Urinary bladder (tissue), 4 donors: ENCODE results near the gene MYOC. TPM values are rescaled to one million over a fixed set of nuclear protein-coding genes. Genes with fewer than 3 reads are reported as not detected.
"Not testable (repeated sequence)": the region's sequence is repeated elsewhere in the genome, so short reads cannot be mapped to it uniquely, and the experiment has no call there.

Source experiments
- DNase-seq: peaks from one replicate; pipeline ENCODE4 v3.0.0-alpha.2; 2015; ENCODE audit errors: extremely low spot score
- H3K27ac ChIP-seq: one replicate; pipeline ENCODE4 v1.5.1; 2013; ENCODE audit warnings: low read depth, mild to moderate bottlenecking, moderate library complexity
- H3K36me3 ChIP-seq: one replicate; pipeline ENCODE4 v1.6.1; 2013; ENCODE audit warnings: mild to moderate bottlenecking, moderate library complexity; ENCODE audit not compliant: insufficient read depth
- H3K4me1 ChIP-seq: one replicate; pipeline ENCODE4 v1.6.1; 2013; ENCODE audit warnings: mild to moderate bottlenecking, moderate library complexity; ENCODE audit not compliant: insufficient read depth
- H3K4me3 ChIP-seq: one replicate; pipeline ENCODE4 v1.5.1; 2013; ENCODE audit warnings: low read depth, low read length
- WGBS: extraction: QIAGEN DNeasy Blood & Tissue Kit; methylation state at CpG from one replicate; pipeline ENCODE4 v1.1.7; 2013; 5-methylcytosine and 5-hydroxymethylcytosine counted together
- polyA plus RNA-seq: library from polyadenylated mRNA; stranded (reverse); fragments of 200-250 nt; gene quantifications from one replicate; pipeline ENCODE4 v1.2.3, GENCODE V29; 2013
- total RNA-seq: library from RNA; depleted of rRNA; stranded (reverse); fragments of >200 nt; gene quantifications from one replicate; pipeline ENCODE4 v1.2.3, GENCODE V29; 2014
- donor health status: healthy with polysubstance abuse.
- donor health status: healthy.

MYOC gene
- total and polyA plus RNA-seq, 2 donors = 1.4 to 32.2 TPM

GRCh38 chr1:171611306-171611705 is 41.2 kb downstream of the MYOC start:
- no peak for DNase-seq
- Histone ChIP-seq H3K36me3 (no peaks in the 10 kb centered on the region), H3K27ac (no peak overlapping the region), H3K4me3 (no peak overlapping the region), H3K4me1 (no peaks in the 10 kb centered on the region)
- WGBS = 92% methylated on average over 2 of the region's 2 CpGs

GRCh38 chr1:171610385-171610784 is 42.1 kb downstream of the MYOC start:
- no peaks in the 10 kb centered on the region for H3K36me3 ChIP-seq
- no peak for DNase-seq
- no peak overlapping the region for H3K4me3 ChIP-seq
- no peak overlapping the region for H3K27ac ChIP-seq
- 80% methylated on average over 2 of the region's 2 CpGs for WGBS
- no peaks in the 10 kb centered on the region for H3K4me1 ChIP-seq

DNA sequence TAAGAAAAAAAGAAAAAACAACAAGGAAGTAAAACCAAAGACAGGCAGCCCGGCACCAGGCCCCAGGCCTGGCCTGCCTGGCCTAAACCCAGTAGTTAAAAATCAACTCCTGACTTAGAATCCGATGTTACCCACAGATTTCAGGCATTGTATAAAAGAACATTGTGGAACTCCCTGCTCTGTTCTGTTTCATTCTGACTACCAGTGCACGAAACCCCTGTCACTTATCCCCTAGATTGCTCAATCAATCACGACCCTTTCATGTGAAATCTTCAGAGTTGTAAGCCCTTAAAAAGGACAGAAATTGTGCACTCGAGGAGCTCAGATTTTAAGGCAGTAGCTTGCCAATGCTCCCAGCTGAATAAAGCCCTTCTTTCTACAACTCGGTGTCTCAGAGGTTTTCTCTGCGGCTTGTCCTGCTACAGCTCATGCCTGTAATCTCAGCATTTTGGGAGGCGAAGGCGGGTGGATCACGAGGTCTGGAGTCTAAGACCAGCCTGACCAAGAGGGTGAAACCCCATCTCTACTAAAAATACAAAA is 46.0 kb downstream of the MYOC start:
- no peaks in the 10 kb centered on the region for H3K4me1 ChIP-seq
- WGBS = 77% methylated on average over 10 of the region's 10 CpGs
- no peak overlapping the region for H3K27ac ChIP-seq
- no peak overlapping the region for H3K4me3 ChIP-seq
- no peaks in the 10 kb centered on the region for H3K36me3 ChIP-seq
- no peak for DNase-seq

- not testable (repeated sequence) for DNase-seq
- 73% methylated on average over 6 of the region's 6 CpGs for WGBS
Measured at GRCh38 chr1:171603042-171603441, 49.4 kb downstream of the MYOC start.

GRCh38 chr1:171600862-171601261 is 51.6 kb downstream of the MYOC start:
- Histone ChIP-seq H3K4me1 (no peaks in the 10 kb centered on the region), H3K36me3 (no peaks in the 10 kb centered on the region), H3K27ac (no peak overlapping the region), H3K4me3 (no peak overlapping the region)
- 91% methylated on average over 13 of the region's 13 CpGs for WGBS
- DNase-seq = no peak

More at GRCh38 chr1:171603042-171603441, 49.4 kb downstream of the MYOC start:
- H3K36me3 ChIP-seq, H3K27ac ChIP-seq, H3K4me1 ChIP-seq, H3K4me3 ChIP-seq: not testable (repeated sequence)

GRCh38 chr1:171600310-171600709 is 52.2 kb downstream of the MYOC start:
- DNase-seq, H3K4me3 ChIP-seq, H3K27ac ChIP-seq, H3K4me1 ChIP-seq, H3K36me3 ChIP-seq: not testable (repeated sequence)
- 91% methylated on average over 2 of the region's 2 CpGs for WGBS

GRCh38 chr1:171597203-171597602 is 55.3 kb downstream of the MYOC start:
- H3K27ac ChIP-seq = no peak overlapping the region

DNA sequence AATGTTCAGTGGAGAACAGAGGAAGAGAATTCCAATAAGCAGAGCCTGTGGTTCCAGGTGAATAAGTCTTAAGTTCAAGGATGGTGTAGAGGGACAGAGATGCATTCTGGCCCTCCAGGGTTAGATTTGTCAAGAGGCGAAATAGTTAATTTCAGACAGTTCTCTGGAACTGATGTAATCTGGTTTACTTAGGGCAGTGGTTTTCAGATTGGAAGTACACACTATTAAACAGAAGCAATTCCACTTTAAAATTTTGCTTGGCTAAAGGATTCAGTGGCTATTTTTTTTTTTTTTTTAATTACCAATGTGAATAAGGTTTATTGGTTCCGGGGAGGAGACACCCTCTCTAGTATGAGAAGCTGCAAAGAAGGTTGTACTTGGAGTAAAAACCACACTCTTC is 55.8 kb downstream of the MYOC start:
- Histone ChIP-seq H3K36me3 (peaks cover 9% of the 10 kb centered on the region), H3K4me1 (no peaks in the 10 kb centered on the region), H3K27ac (no peak overlapping the region), H3K4me3 (no peak overlapping the region)
- WGBS = 91% methylated on average over 2 of the region's 2 CpGs
- no peak for DNase-seq

More at GRCh38 chr1:171597203-171597602, 55.3 kb downstream of the MYOC start:
- no peak for DNase-seq
- no peak overlapping the region for H3K4me3 ChIP-seq
- no peaks in the 10 kb centered on the region for H3K4me1 ChIP-seq
- H3K36me3 ChIP-seq = peaks cover 7% of the 10 kb centered on the region
- 79% methylated on average over 1 of the region's 1 CpG for WGBS

DNA sequence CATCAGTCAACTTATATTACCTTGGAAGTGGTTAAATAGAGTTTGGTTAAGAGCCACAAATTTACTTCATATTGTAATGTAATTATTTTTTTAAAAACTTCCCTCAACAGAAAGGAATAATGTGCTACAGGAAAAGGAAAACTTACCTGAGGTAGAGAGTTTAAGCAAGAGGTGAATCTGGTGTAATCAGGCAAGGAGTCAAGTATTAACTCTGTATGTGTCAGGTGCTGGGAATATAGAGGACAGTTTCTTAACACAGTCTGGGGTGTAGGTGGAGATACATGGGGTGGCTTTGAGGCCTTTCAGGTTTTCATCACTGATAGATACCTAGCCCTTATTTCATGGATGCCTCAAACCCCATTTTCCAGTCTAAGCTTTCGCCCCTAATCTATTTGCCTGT is 56.4 kb downstream of the MYOC start:
- Histone ChIP-seq H3K36me3 (peaks cover 9% of the 10 kb centered on the region), H3K4me3 (no peak overlapping the region), H3K27ac (no peak overlapping the region), H3K4me1 (no peaks in the 10 kb centered on the region)
- whole genome bisulfite sequencing = 98% methylated on average over 1 of the region's 1 CpG
- no peak for DNase-seq

DNA sequence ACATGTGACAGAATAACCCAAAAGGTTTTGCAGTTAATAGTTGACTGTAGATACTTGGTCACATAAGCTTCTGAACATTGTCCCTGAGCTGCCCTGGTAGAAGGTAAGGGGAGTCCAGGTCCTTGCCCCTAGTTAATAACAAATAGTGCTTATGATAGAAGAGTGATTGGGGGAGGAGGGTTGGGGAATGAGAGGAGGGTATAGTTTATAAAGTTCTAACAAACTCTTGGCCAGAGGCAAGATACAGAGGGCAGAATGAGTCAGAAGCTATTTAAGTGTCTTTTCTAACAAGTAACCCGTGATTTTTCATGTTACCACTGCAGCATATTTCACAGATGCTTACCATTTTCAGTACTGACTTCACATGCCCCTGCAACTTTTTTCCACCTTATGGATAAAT is 57.2 kb downstream of the MYOC start:
- Histone ChIP-seq H3K4me1 (no peaks in the 10 kb centered on the region), H3K36me3 (peaks cover 9% of the 10 kb centered on the region), H3K27ac (no peak overlapping the region), H3K4me3 (no peak overlapping the region)
- DNase-seq = no peak
- WGBS = 69% methylated on average over 1 of the region's 1 CpG

- 52% methylated on average over 1 of the region's 1 CpG for WGBS
- Histone ChIP-seq H3K4me3 (no peak overlapping the region), H3K36me3 (peaks cover 12% of the 10 kb centered on the region), H3K4me1 (no peaks in the 10 kb centered on the region), H3K27ac (no peak overlapping the region)
- DNase-seq = no peak
Measured at GRCh38 chr1:171590022-171590421, 62.5 kb downstream of the MYOC start.

DNA sequence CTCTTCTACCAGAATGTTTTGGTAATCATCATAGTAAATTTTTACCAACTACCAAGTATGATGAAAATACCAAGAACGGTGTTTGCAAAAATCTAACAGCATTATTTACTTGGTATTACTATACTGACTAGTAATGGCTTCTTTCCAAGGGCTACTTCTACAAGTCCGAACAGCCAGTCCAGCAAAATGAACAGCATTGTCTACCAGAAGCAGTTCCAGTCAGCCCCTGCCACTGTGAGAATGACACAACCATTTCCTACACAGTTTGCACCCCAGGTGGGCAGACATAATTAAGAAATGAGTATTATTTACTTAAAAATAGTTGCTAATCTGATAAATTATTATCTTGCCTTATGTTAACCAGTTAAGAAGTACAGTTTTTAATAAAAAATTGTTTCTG is 64.3 kb downstream of the MYOC start:
- DNase-seq = no peak
- Histone ChIP-seq H3K4me3 (no peak overlapping the region), H3K36me3 (peaks cover 12% of the 10 kb centered on the region), H3K4me1 (no peaks in the 10 kb centered on the region), H3K27ac (no peak overlapping the region)
- WGBS = 91% methylated on average over 2 of the region's 2 CpGs

- DNase-seq = no peak
- Histone ChIP-seq H3K4me1 (no peaks in the 10 kb centered on the region), H3K4me3 (no peak overlapping the region), H3K27ac (no peak overlapping the region), H3K36me3 (peaks cover 7% of the 10 kb centered on the region)
- 91% methylated on average over 9 of the region's 9 CpGs for WGBS
Measured at GRCh38 chr1:171585715-171586114, 66.8 kb downstream of the MYOC start.
